Sigmoid colon (tissue), 7 donors: ENCODE measurements around the gene MS4A8. TPM values are rescaled to one million over a fixed set of nuclear protein-coding genes. Genes with fewer than 3 reads are reported as not detected.
"Not testable (repeated sequence)": the region's sequence is repeated elsewhere in the genome, so short reads cannot be mapped to it uniquely, and the experiment has no call there.

Source experiments
- DNase-seq: peaks from one replicate; pipeline ENCODE4 v3.0.0-alpha.2; 2019
- H3K27ac ChIP-seq, 4 donors: fragments of 200-600 bp; sonication (generic); one replicate each; pipeline ENCODE4 v1.5.1; 2016 to 2019; ENCODE audit warnings: mild to moderate bottlenecking in 1 of 4
- H3K27me3 ChIP-seq, 3 donors: fragments of 200-600 bp; sonication (generic); one replicate each; pipeline ENCODE4 v1.5.1; 2019; ENCODE audit warnings: mild to moderate bottlenecking in 1 of 3
- H3K36me3 ChIP-seq, 4 donors: fragments of 200-600 bp; sonication (generic); one replicate each; pipeline ENCODE4 v1.5.1; 2016 to 2019
- H3K4me1 ChIP-seq, 4 donors: fragments of 200-600 bp; sonication (generic); one replicate each; pipeline ENCODE4 v1.5.1; 2017 to 2019
- H3K4me3 ChIP-seq, 4 donors: fragments of 200-600 bp; sonication (generic); one replicate each; pipeline ENCODE4 v1.5.1; 2017 to 2019; ENCODE audit warnings: mild to moderate bottlenecking in 2 of 4, moderate library complexity in 1 of 4
- H3K9me3 ChIP-seq, 4 donors: fragments of 200-600 bp in 3 of 4; sonication (generic) in 3 of 4; one replicate each; pipeline versions ENCODE4 v1.5.1 to v1.6.1; 2013 to 2019
- CTCF ChIP-seq, 4 experiments: fragments of 450-650 bp in 3 of 4; fragments of 200-600 bp in 1 of 4; IDR thresholded peaks; one replicate each; pipeline ENCODE4 v1.5.1; 2016 to 2019; ENCODE audit warnings: antibody characterized with exemption in 4 of 4, mild to moderate bottlenecking in 3 of 4, moderate library complexity in 2 of 4
- EP300 ChIP-seq, 4 donors: sonication (generic); formaldehyde crosslinking; IDR thresholded peaks; one replicate each; pipeline ENCODE4 v1.6.1; 2017; ENCODE audit warnings: antibody characterized with exemption in 4 of 4
- POLR2A ChIP-seq, 2 donors: fragments of 450-650 bp; IDR thresholded peaks; one replicate each; pipeline ENCODE4 v1.6.1; 2016; ENCODE audit warnings: antibody characterized with exemption in 2 of 2, mild to moderate bottlenecking in 2 of 2, moderate library complexity in 2 of 2
- POLR2AphosphoS5 ChIP-seq, 4 donors: sonication (generic); formaldehyde crosslinking; IDR thresholded peaks; one replicate each; pipeline ENCODE4 v1.6.1; 2017; ENCODE audit warnings: antibody characterized with exemption in 4 of 4
- WGBS, 2 donors: extraction: QIAGEN DNeasy Blood & Tissue Kit; methylation state at CpG; one replicate each; pipeline ENCODE4 v1.1.7; 2013; 5-methylcytosine and 5-hydroxymethylcytosine counted together
- intact Hi-C: fragments of 100-400 bp; cut with DNase I; formaldehyde crosslinking; loops from one replicate; pipeline ENCODE4 v1.15.1; 2023
- polyA plus RNA-seq, 3 donors: library from polyadenylated mRNA; stranded (reverse); fragments of 200-250 nt; gene quantifications; one replicate each; pipeline ENCODE4 v1.2.3, GENCODE V29; 2013
- total RNA-seq, 4 donors: library from RNA; depleted of rRNA; stranded (reverse); fragments of >200 nt; gene quantifications; one replicate each; pipeline ENCODE4 v1.1.0, GENCODE V29; 2016
- donor health status: healthy with polysubstance abuse.
- donor health status: Bipolar disorder and iron deficiency.
- donor health status: healthy.

The MS4A8 gene
- total RNA-seq (not detected), polyA plus RNA-seq (1 to 10 TPM; 3.6 to 9.6 (median 4.4) TPM)

- Histone ChIP-seq H3K27me3 (no peaks in the 10 kb centered on the region), H3K36me3 (no peaks in the 10 kb centered on the region), H3K4me3 (no peak within 1 kb of the TSS), H3K4me1 (no peaks in the 10 kb centered on the region), H3K27ac (no peak within 1 kb of the TSS), H3K9me3 (no peaks in the 10 kb centered on the region)
- intact Hi-C loops, result no loop called here
- no peak for DNase-seq
- TF ChIP-seq EP300 (IDR thresholded peaks at IDR 0.05), result no peak
- TF ChIP-seq POLR2A (IDR thresholded peaks at IDR 0.05), result no peak
- no peak for TF ChIP-seq CTCF (IDR thresholded peaks at IDR 0.05)
- TF ChIP-seq POLR2AphosphoS5 (IDR thresholded peaks at IDR 0.05), result no peak
- WGBS, 2 donors, result 0 to 4% methylated on average over 2 of the region's 2 CpGs
Measured at GRCh38 chr11:60699284-60699691, at the start of gene MS4A8. Gene MS4A8, plus strand, starts transcription at chr11:60699612. Its CDS starts 1,249 bp downstream, at chr11:60700861.

DNA sequence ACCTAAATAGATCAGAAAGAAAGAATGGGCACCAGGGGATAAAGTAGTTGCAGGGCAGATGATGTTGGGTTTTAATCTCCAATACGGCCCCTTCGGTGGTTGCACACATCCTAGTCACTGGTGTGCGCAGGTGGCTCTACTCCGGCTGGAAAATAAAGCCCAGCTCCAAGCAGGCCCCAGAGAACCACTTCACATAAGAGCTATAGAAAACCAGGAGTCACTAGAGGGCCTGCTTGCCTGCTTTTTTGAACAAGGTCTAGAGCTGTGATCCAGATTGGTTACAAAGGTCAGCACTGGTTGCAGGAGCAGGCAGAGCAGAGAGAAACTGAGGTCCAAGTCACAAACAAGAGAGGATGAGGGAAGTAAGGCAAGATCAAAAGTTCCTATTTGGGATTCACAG lies 41.5 kb upstream of the MS4A8 start:
- Histone ChIP-seq H3K4me1 (no peaks in the 10 kb centered on the region), H3K4me3 (no peak overlapping the region), H3K27ac (no peak overlapping the region), H3K36me3 (no peaks in the 10 kb centered on the region), H3K27me3 (no peaks in the 10 kb centered on the region), H3K9me3 (no peaks in the 10 kb centered on the region)
- 72 to 90% methylated on average over 4 of the region's 4 CpGs for WGBS, 2 donors
- TF ChIP-seq CTCF (IDR thresholded peaks at IDR 0.05) (no peak), EP300 (IDR thresholded peaks at IDR 0.05) (no peak), POLR2A (IDR thresholded peaks at IDR 0.05) (no peak), POLR2AphosphoS5 (IDR thresholded peaks at IDR 0.05) (no peak)
- DNase-seq, result no peak
- intact Hi-C loops, result no loop called here

DNA sequence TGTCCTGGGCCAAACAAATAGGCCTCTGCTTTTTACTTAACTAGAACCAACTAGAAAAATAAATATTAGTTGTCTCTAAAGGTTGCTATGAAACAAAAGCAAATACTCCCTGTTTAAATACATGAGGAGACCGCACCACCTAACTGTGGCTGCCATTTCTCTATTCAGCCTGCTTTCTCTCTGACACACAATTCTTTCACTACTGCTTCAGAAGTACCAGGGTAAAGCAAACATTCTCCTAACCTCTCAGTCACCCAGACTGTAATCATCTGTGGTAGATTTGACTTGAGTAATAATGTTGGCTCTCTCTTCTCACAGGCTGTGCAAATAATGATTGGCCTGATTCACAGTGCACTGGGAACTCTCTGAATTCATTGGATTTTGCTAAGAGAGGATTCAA lies 41.0 kb upstream of the MS4A8 start:
- TF ChIP-seq EP300 (IDR thresholded peaks at IDR 0.05) (no peak), POLR2A (IDR thresholded peaks at IDR 0.05) (no peak), CTCF (IDR thresholded peaks at IDR 0.05) (no peak), POLR2AphosphoS5 (IDR thresholded peaks at IDR 0.05) (no peak)

GRCh38 chr11:60672255-60672654 lies 27.2 kb upstream of the MS4A8 start:
- WGBS, 2 donors, result 89% methylated on average over 3 of the region's 3 CpGs
- Histone ChIP-seq H3K4me1 (no peaks in the 10 kb centered on the region), H3K4me3 (no peak overlapping the region), H3K27me3 (no peaks in the 10 kb centered on the region), H3K36me3 (no peaks in the 10 kb centered on the region), H3K9me3 (peaks cover 0 to 6% (median 0%) of the 10 kb centered on the region in 4 donors), H3K27ac (no peak overlapping the region)
- TF ChIP-seq POLR2AphosphoS5 (IDR thresholded peaks at IDR 0.05), result no peak
- TF ChIP-seq POLR2A (IDR thresholded peaks at IDR 0.05), result no peak
- TF ChIP-seq CTCF (IDR thresholded peaks at IDR 0.05), result no peak
- no peak for TF ChIP-seq EP300 (IDR thresholded peaks at IDR 0.05)
- DNase-seq, result no peak
- intact Hi-C loops, result no loop called here

More for the DNA sequence above, 41.0 kb upstream of the MS4A8 start:
- H3K4me3 ChIP-seq, result no peak overlapping the region
- no peaks in the 10 kb centered on the region for H3K9me3 ChIP-seq
- H3K4me1 ChIP-seq, result no peaks in the 10 kb centered on the region
- intact Hi-C loops, result no loop called here
- WGBS, 2 donors, result 46 to 82% methylated on average over 1 of the region's 1 CpG
- no peaks in the 10 kb centered on the region for H3K36me3 ChIP-seq
- no peak for DNase-seq
- H3K27ac ChIP-seq, result no peak overlapping the region
- no peaks in the 10 kb centered on the region for H3K27me3 ChIP-seq

- H3K4me3 ChIP-seq, intact Hi-C loops, H3K27me3 ChIP-seq, H3K36me3 ChIP-seq, H3K4me1 ChIP-seq, DNase-seq, H3K27ac ChIP-seq: not testable (repeated sequence)
- 92 to 93% methylated on average over 2 of the region's 2 CpGs for WGBS, 2 donors
- H3K9me3 ChIP-seq, result peaks cover 0 to 16% (median 5%) of the 10 kb centered on the region in 4 donors
Measured at GRCh38 chr11:60678231-60678630, 21.2 kb upstream of the MS4A8 start.
